IMR-90 (cell line): ENCODE measurements around the gene CEP70. TPM values are rescaled to one million over a fixed set of nuclear protein-coding genes. Genes with fewer than 3 reads are reported as not detected.

Experiments
- ATAC-seq: fragments of 200-7000 bp; cut with Tn5 transposase; 2 replicates; pipeline ENCODE4 v1.9.1; 2020; ENCODE audit warnings: low read depth, mild to moderate bottlenecking, moderate library complexity
- BruUV-seq: library from RNA; stranded (reverse); fragments of 400-500 nt; replicated peaks from 2 replicates; lab custom pipeline; 2021; lab: Mats Ljungman, UMichigan
- CTCF ChIA-PET: fragments of 300-600 bp; formaldehyde crosslinking; extraction: SDS; loops from one replicate; lab custom pipeline; 2021; ENCODE audit warnings: antibody characterized with exemption; lab: Yijun Ruan, JAX
- POLR2A ChIA-PET: fragments of 300-600 bp; sonication (Branson Sonifier 250); formaldehyde crosslinking; loops from one replicate; lab custom pipeline; 2022; ENCODE audit warnings: antibody characterized with exemption; ENCODE audit not compliant: unreplicated experiment; lab: Charles Lee
- DNase-seq: peaks from one replicate; pipeline ENCODE4 v3.0.0; 2013
- H2AFZ ChIP-seq: replicated peaks from 2 replicates; pipeline ENCODE3; 2013; ENCODE audit warnings: low read length, mild to moderate bottlenecking; ENCODE audit not compliant: poor library complexity
- H2AK5ac ChIP-seq: 2 replicates; pipeline ENCODE4 v1.6.1; 2013; ENCODE audit warnings: low read depth, low read length, inconsistent platforms
- H2AK9ac ChIP-seq: replicated peaks from 2 replicates; pipeline ENCODE3; 2013; ENCODE audit warnings: mild to moderate bottlenecking, low read depth, low read length, moderate library complexity; ENCODE audit not compliant: poor library complexity
- H2BK120ac ChIP-seq: 2 replicates; pipeline ENCODE4 v1.6.1; 2013; ENCODE audit warnings: low read depth, low read length, inconsistent platforms
- H2BK15ac ChIP-seq: 3 replicates; pipeline ENCODE4 v1.6.1; 2013; ENCODE audit warnings: low read depth, low read length, inconsistent platforms
- H2BK20ac ChIP-seq: 2 replicates; pipeline ENCODE4 v1.6.1; 2013; ENCODE audit warnings: low read depth, mild to moderate bottlenecking, inconsistent platforms, low read length, moderate library complexity
- H2BK5ac ChIP-seq: 2 replicates; pipeline ENCODE4 v1.6.1; 2013; ENCODE audit warnings: mild to moderate bottlenecking, low read depth, low read length, inconsistent platforms; ENCODE audit not compliant: poor library complexity, severe bottlenecking
- H3K14ac ChIP-seq: replicated peaks from 2 replicates; pipeline ENCODE4 v1.6.1; 2013; ENCODE audit warnings: low read depth, low read length, inconsistent platforms
- H3K18ac ChIP-seq: 2 replicates; pipeline ENCODE4 v1.6.1; 2013; ENCODE audit warnings: low read depth, low read length, control low read depth
- H3K23ac ChIP-seq: 2 replicates; pipeline ENCODE4 v1.6.1; 2013; ENCODE audit warnings: low read depth, low read length, inconsistent platforms
- H3K27ac ChIP-seq: 2 replicates; pipeline ENCODE4 v1.5.1; 2013; ENCODE audit warnings: mild to moderate bottlenecking, control low read depth, low read length; ENCODE audit not compliant: insufficient read depth
- H3K27me3 ChIP-seq: 2 replicates; pipeline ENCODE4 v1.6.1; 2013; ENCODE audit warnings: low read length; ENCODE audit not compliant: control insufficient read depth, insufficient read depth
- H3K36me3 ChIP-seq: 2 replicates; pipeline ENCODE4 v1.6.1; 2013; ENCODE audit warnings: low read length, mixed read lengths; ENCODE audit not compliant: control insufficient read depth, insufficient read depth
- H3K4ac ChIP-seq: 2 replicates; pipeline ENCODE4 v1.6.1; 2013; ENCODE audit warnings: low read depth, low read length, inconsistent platforms
- H3K4me1 ChIP-seq: 2 replicates; pipeline ENCODE4 v1.6.1; 2013; ENCODE audit warnings: low read length, mixed read lengths; ENCODE audit not compliant: control insufficient read depth, insufficient read depth
- H3K4me2 ChIP-seq: 2 replicates; pipeline ENCODE4 v1.6.1; 2013; ENCODE audit warnings: low read depth, mild to moderate bottlenecking, control low read depth, low read length, moderate library complexity
- H3K4me3 ChIP-seq: 2 replicates; pipeline ENCODE4 v1.5.1; 2013; ENCODE audit warnings: low read depth, mild to moderate bottlenecking, control low read depth, low read length, moderate library complexity; ENCODE audit not compliant: insufficient read depth
- H3K56ac ChIP-seq: 2 replicates; pipeline ENCODE4 v1.6.1; 2013; ENCODE audit warnings: low read length, inconsistent platforms; ENCODE audit not compliant: insufficient read depth; ENCODE audit errors: extremely low read depth
- H3K79me1 ChIP-seq, 2 experiments: 2 replicates each; pipeline ENCODE4 v1.6.1; 2013; ENCODE audit warnings: low read length in 2 of 2, inconsistent platforms in 1 of 2, low read depth in 1 of 2
- H3K9ac ChIP-seq: 2 replicates; pipeline ENCODE4 v1.6.1; 2013; ENCODE audit warnings: low read depth, low read length, control low read depth
- H3K9me1 ChIP-seq: 2 replicates; pipeline ENCODE4 v1.6.1; 2013; ENCODE audit warnings: low read length, inconsistent platforms; ENCODE audit not compliant: insufficient read depth
- H3K9me3 ChIP-seq: 2 replicates; pipeline ENCODE4 v1.6.1; 2013; ENCODE audit warnings: low read length; ENCODE audit not compliant: control insufficient read depth, insufficient read depth
- H4K20me1 ChIP-seq: 2 replicates; pipeline ENCODE4 v1.6.1; 2013; ENCODE audit warnings: low read length, inconsistent platforms; ENCODE audit not compliant: insufficient read depth
- H4K5ac ChIP-seq: 2 replicates; pipeline ENCODE4 v1.6.1; 2013; ENCODE audit warnings: mild to moderate bottlenecking, low read depth, low read length, control low read depth
- H4K8ac ChIP-seq, 2 experiments: 2 replicates each; pipeline ENCODE4 v1.6.1; 2013; ENCODE audit warnings: low read depth in 2 of 2, low read length in 2 of 2, control low read depth in 1 of 2, inconsistent platforms in 1 of 2
- H4K91ac ChIP-seq: 2 replicates; pipeline ENCODE4 v1.6.1; 2013; ENCODE audit warnings: low read depth, low read length, inconsistent platforms; ENCODE audit not compliant: insufficient read depth
- CHD1 ChIP-seq: IDR thresholded peaks from 2 replicates; pipeline ENCODE4 v1.6.1; 2012; ENCODE audit warnings: low read depth, low read length, improper control_type of control experiment
- RCOR1 ChIP-seq: IDR thresholded peaks from 2 replicates; pipeline ENCODE4 v1.6.1; 2012; ENCODE audit warnings: mild to moderate bottlenecking, low read length, improper control_type of control experiment; ENCODE audit not compliant: insufficient replicate concordance
- WGBS, 2 experiments: methylation state at CpG; one replicate each; pipeline versions ENCODE4 v1.1.5 to v1.1.7; 2013; ENCODE audit warnings: missing lambda C conversion rate in 2 of 2; ENCODE audit not compliant: insufficient read length in 1 of 2; ENCODE audit errors: extremely low coverage in 2 of 2; 5-methylcytosine and 5-hydroxymethylcytosine counted together
- dilution Hi-C: fragments of 300-500 bp; cut with HindIII; formaldehyde crosslinking; loops from one replicate; pipeline ENCODE4 v1.14.3; 2018; ENCODE audit warnings: low sequenced_read_pairs; ENCODE audit not compliant: unreplicated experiment
- in situ Hi-C: fragments of 300-500 bp; cut with MboI; formaldehyde crosslinking; loops from 3 replicates; pipeline ENCODE4 v1.14.3; 2019; ENCODE audit warnings: low sequenced_read_pairs, inconsistent platforms, mixed read lengths
- intact Hi-C: fragments of 100-400 bp; cut with micrococcal nuclease; formaldehyde crosslinking; loops from 2 replicates; pipeline ENCODE4 v1.10.0; 2022
- polyA plus RNA-seq, 3 experiments: library from polyadenylated mRNA; depleted of rRNA; stranded (reverse); fragments of >200 nt; gene quantifications; 2 replicates each; pipeline ENCODE4 v1.2.3, GENCODE V29; 2012; ENCODE audit warnings: low replicate concordance in 1 of 3
- total RNA-seq: library from RNA; depleted of rRNA; stranded (reverse); fragments of >200 nt; gene quantifications from 2 replicates; pipeline ENCODE4 v1.2.3, GENCODE V29; 2012
- TF ChIP-seq, protein P1 (sequence below): fragments of 150-350 bp; IDR thresholded peaks from 2 replicates; pipeline ENCODE4 v1.6.1; 2017; ENCODE audit warnings: mild to moderate bottlenecking, antibody characterized with exemption, low read length, low read depth

Gene CEP70
- total and polyA plus RNA-seq, 2 of the 4 experiments (the other 2 are of a cell fraction) = 4.6 to 11.1 TPM

DNA sequence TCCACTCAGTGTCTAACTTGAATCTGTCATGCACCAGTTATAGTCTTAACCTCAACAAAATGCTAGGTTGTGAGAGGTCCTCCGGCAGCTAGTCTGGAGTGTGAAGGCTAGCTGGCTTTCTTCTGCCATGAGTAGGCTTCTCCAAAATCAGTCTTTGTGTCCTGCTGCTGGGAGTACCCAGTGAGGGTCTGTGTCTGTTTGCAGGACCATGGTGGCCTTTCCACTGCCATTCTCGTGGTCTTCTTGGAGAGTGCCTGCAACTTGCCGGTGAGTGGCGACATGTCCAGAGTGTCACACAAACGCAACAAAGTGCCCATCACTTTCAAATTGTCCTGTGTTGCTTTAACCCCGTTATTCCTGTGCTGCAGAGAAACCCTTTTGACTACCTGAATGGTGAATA, 125.6 kb downstream of the CEP70 start:
- Histone ChIP-seq H3K4me1 (no peaks in the 10 kb centered on the region), H3K79me1 (no peaks in the 10 kb centered on the region), H2BK120ac (no peak overlapping the region), H4K8ac (no peak overlapping the region), H2AFZ (no peak overlapping the region), H4K20me1 (no peaks in the 10 kb centered on the region), H3K14ac (no peak overlapping the region), H3K36me3 (no peaks in the 10 kb centered on the region), H3K9ac (no peak overlapping the region), H2BK20ac (no peak overlapping the region), H3K27ac (no peak overlapping the region), H2AK9ac (peak overlapping the region; percentile 13), H3K4me3 (no peak overlapping the region), H3K18ac (no peak overlapping the region), H2BK15ac (no peak overlapping the region), H3K9me1 (no peaks in the 10 kb centered on the region), H3K9me3 (no peaks in the 10 kb centered on the region), H3K23ac (no peak overlapping the region), H2AK5ac (no peak overlapping the region), H3K27me3 (peaks cover 9% of the 10 kb centered on the region), H4K5ac (no peak overlapping the region), H4K91ac (no peak overlapping the region), H3K56ac (no peak overlapping the region), H3K4ac (no peak overlapping the region), H2BK5ac (no peak overlapping the region), H3K4me2 (no peak overlapping the region)
- TF ChIP-seq RCOR1 (no peak), CHD1 (no peak)
- TF ChIP-seq, protein P1, sequence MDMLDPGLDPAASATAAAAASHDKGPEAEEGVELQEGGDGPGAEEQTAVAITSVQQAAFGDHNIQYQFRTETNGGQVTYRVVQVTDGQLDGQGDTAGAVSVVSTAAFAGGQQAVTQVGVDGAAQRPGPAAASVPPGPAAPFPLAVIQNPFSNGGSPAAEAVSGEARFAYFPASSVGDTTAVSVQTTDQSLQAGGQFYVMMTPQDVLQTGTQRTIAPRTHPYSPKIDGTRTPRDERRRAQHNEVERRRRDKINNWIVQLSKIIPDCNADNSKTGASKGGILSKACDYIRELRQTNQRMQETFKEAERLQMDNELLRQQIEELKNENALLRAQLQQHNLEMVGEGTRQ = no peak
- dilution Hi-C loops = no loop called here
- intact Hi-C loops = no loop called here
- 58% methylated on average over 4 of the region's 6 CpGs; no CpG with 5 or more reads in 1 of the 2 experiments for WGBS, 2 experiments
- in situ Hi-C loops = no loop called here
- CTCF ChIA-PET = no interaction called here
- ATAC-seq (no peak), DNase-seq (no peak)
- POLR2A ChIA-PET = interaction anchor here (0.5 kb wide), 1 partner anchor 11 kb away, joined by 3 read pairs; no protein-coding TSS in a partner anchor
- no TSS peak for BruUV-seq
